ENCODE measurements around the gene PCDH9. TPM values are rescaled to one million over a fixed set of nuclear protein-coding genes. Genes with fewer than 3 reads are reported as not detected.

Gene PCDH9
- total RNA-seq, 1 donor from 2014 or later = 33.8 TPM

DNA sequence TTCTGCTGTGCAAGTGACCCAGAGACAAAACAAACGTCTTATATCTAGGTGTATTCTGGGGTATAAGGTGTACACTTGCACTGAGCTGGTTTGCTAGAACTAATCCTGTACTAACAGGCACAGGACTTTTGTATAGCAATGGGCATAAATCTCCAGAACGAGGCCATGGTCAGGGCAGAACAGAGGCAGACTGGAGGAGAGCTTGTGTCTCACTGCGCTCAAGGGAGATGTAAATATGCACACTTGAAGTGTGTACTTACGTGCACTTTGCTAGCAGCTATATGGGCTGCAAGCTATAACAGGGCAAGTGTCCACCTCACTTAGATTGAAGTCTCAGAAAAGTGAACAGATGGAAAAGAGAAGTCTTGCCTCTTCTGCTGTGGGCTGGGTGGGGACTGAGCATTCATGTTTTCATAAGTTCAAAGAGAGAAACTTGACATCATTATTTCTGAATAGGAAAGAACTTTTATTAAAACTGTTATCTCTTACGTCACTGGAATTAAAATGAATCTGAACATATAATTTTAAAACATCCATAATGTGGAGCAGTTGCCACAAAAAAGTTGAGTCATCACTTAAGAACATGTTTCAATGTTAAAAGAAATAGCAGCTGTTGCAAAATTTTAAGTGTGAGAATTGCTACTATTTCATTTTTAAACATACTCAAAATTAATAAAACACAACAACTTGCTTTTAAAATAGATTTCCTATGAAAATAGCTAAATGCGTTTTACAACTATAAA lies 888.3 kb downstream of the PCDH9 start:
- no peaks in the 10 kb centered on the region for H3K36me3 Mint-ChIP-seq (ENCODE audit: unreplicated experiment)
- peaks cover 17% of the 10 kb centered on the region for H3K4me1 Mint-ChIP-seq (ENCODE audit: unreplicated experiment)
- no peaks in the 10 kb centered on the region for H3K27me3 Mint-ChIP-seq (ENCODE audit: unreplicated experiment)
- H3K4me3 Mint-ChIP-seq (ENCODE audit: unreplicated experiment) = no peak overlapping the region
- DNase-seq (ENCODE audit: extremely low spot score, unreplicated experiment) = no peak
- TF ChIP-seq, protein P1, sequence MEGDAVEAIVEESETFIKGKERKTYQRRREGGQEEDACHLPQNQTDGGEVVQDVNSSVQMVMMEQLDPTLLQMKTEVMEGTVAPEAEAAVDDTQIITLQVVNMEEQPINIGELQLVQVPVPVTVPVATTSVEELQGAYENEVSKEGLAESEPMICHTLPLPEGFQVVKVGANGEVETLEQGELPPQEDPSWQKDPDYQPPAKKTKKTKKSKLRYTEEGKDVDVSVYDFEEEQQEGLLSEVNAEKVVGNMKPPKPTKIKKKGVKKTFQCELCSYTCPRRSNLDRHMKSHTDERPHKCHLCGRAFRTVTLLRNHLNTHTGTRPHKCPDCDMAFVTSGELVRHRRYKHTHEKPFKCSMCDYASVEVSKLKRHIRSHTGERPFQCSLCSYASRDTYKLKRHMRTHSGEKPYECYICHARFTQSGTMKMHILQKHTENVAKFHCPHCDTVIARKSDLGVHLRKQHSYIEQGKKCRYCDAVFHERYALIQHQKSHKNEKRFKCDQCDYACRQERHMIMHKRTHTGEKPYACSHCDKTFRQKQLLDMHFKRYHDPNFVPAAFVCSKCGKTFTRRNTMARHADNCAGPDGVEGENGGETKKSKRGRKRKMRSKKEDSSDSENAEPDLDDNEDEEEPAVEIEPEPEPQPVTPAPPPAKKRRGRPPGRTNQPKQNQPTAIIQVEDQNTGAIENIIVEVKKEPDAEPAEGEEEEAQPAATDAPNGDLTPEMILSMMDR (IDR thresholded peaks at IDR 0.05) = no peak
- no peaks in the 10 kb centered on the region for H3K9me3 Mint-ChIP-seq (ENCODE audit: unreplicated experiment)
- peak overlapping the region; percentile 40 for H3K27ac Mint-ChIP-seq (ENCODE audit: unreplicated experiment)

DNA sequence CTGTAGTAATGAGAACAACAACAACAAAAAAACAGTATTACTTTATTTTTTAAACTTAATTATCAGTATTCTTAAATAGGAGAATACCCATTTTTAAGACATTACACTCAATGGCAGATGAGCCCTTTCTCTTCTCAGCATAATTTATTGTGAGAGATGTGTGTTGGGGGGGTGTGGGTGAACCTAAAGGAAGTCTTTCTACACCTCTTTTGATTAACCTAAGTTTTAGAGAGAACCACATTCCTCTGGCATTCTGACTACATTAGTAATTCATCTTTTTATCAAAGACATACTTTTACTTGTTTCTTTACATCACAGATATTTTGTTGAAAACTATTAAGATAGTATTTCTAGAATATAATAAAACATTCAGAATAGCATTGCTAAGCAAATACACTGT lies 890.9 kb downstream of the PCDH9 start:
- H3K9me3 Mint-ChIP-seq (ENCODE audit: unreplicated experiment) = no peaks in the 10 kb centered on the region
- no peaks in the 10 kb centered on the region for H3K36me3 Mint-ChIP-seq (ENCODE audit: unreplicated experiment)
- DNase-seq (ENCODE audit: extremely low spot score, unreplicated experiment) = no peak
- TF ChIP-seq, protein P1 (IDR thresholded peaks at IDR 0.05) = no peak
- no peaks in the 10 kb centered on the region for H3K27me3 Mint-ChIP-seq (ENCODE audit: unreplicated experiment)
- peaks cover 10% of the 10 kb centered on the region for H3K4me1 Mint-ChIP-seq (ENCODE audit: unreplicated experiment)
- H3K27ac Mint-ChIP-seq (ENCODE audit: unreplicated experiment) = no peak overlapping the region
- H3K4me3 Mint-ChIP-seq (ENCODE audit: unreplicated experiment) = no peak overlapping the region

DNA sequence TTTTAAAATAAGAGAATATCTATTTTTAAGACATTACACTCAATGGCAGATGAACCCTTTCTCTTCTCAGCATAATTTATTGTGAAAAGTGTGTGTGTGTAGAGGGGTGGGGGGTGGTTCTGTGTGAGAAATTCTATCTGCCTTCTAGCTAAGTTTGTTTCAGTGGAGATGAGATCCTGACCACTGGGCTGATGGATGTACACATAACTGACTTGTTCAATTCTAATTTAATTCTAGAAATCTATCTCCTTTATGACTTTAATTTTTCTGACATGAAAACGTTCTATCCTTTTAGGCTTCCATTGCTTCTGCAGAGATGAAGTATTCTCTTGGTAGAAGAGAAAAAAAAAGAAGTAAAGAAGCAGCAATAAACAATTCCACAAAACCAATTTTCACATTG lies 891.6 kb downstream of the PCDH9 start:
- no peaks in the 10 kb centered on the region for H3K27me3 Mint-ChIP-seq (ENCODE audit: unreplicated experiment)
- no peak overlapping the region for H3K4me3 Mint-ChIP-seq (ENCODE audit: unreplicated experiment)
- no peak for DNase-seq (ENCODE audit: extremely low spot score, unreplicated experiment)
- no peak overlapping the region for H3K27ac Mint-ChIP-seq (ENCODE audit: unreplicated experiment)
- TF ChIP-seq, protein P1 (IDR thresholded peaks at IDR 0.05) = no peak
- no peaks in the 10 kb centered on the region for H3K9me3 Mint-ChIP-seq (ENCODE audit: unreplicated experiment)
- no peaks in the 10 kb centered on the region for H3K36me3 Mint-ChIP-seq (ENCODE audit: unreplicated experiment)
- H3K4me1 Mint-ChIP-seq (ENCODE audit: unreplicated experiment) = peaks cover 10% of the 10 kb centered on the region

DNA sequence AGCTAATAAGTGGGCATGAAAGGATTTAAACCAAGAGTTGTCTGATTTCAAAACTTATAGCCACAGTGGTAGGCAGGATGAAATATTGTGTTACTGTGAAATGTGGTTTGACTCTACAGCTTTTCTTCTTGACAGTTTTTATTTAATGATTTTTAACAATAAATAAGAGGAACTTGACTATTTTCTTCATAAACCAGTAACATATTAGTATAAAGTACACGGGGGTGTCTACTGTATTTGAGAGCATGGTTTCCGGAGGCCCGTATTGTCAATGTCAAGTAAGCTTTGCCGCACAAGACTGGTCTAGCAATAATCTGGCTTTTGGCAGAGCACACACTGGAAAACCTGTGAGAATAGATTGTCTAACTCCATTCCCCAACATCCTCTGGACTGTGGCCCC lies 894.5 kb downstream of the PCDH9 start:
- DNase-seq (ENCODE audit: extremely low spot score, unreplicated experiment) = no peak
- peaks cover 3% of the 10 kb centered on the region for H3K4me1 Mint-ChIP-seq (ENCODE audit: unreplicated experiment)
- no peaks in the 10 kb centered on the region for H3K27me3 Mint-ChIP-seq (ENCODE audit: unreplicated experiment)
- H3K36me3 Mint-ChIP-seq (ENCODE audit: unreplicated experiment) = no peaks in the 10 kb centered on the region
- no peak overlapping the region for H3K27ac Mint-ChIP-seq (ENCODE audit: unreplicated experiment)
- H3K4me3 Mint-ChIP-seq (ENCODE audit: unreplicated experiment) = no peak overlapping the region
- TF ChIP-seq, protein P1 (IDR thresholded peaks at IDR 0.05) = no peak
- H3K9me3 Mint-ChIP-seq (ENCODE audit: unreplicated experiment) = no peaks in the 10 kb centered on the region

DNA sequence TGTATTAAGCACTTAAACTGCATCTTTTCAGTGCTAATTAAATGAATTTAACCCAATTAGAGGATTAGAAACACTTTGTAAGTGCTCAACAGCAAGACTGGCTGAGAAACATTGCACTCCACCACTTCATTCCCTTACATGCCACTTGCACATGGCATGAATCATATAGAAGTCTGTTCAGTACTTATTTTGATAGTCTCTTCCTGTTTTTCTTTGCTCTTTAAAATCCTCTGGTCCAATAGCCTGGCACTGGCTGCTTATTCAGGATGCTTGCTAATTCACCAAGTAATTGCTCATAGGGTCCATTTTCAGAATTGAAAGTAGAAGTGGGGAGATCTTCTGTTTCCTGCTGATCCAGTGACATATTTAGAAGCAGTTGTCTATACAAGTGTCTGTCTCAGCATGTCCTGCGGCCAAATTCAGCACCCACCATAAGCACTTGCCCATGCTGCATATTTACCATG lies 900.1 kb downstream of the PCDH9 start:
- Mint-ChIP-seq H3K4me1 (ENCODE audit: unreplicated experiment) (peaks cover 14% of the 10 kb centered on the region), H3K9me3 (ENCODE audit: unreplicated experiment) (no peaks in the 10 kb centered on the region), H3K27ac (ENCODE audit: unreplicated experiment) (peak overlapping the region; percentile 9), H3K4me3 (ENCODE audit: unreplicated experiment) (no peak overlapping the region), H3K36me3 (ENCODE audit: unreplicated experiment) (no peaks in the 10 kb centered on the region), H3K27me3 (ENCODE audit: unreplicated experiment) (no peaks in the 10 kb centered on the region)
- TF ChIP-seq, protein P1 (IDR thresholded peaks at IDR 0.05) = no peak
- DNase-seq (ENCODE audit: extremely low spot score, unreplicated experiment) = no peak
